Calu3 (cell line): ENCODE results near the gene SOX15. TPM values are rescaled to one million over a fixed set of nuclear protein-coding genes. Genes with fewer than 3 reads are reported as not detected.

Experiments
- Bru-seq: library from RNA; stranded (reverse); fragments of 400-500 nt; gene quantifications from one replicate; lab custom pipeline; 2021; lab: Mats Ljungman, UMichigan
- BruChase-seq, 2 experiments: library from RNA; stranded (reverse); fragments of 400-500 nt; gene quantifications; one replicate each; lab custom pipeline; 2021; lab: Mats Ljungman, UMichigan
- BruUV-seq: library from RNA; stranded (reverse); fragments of 400-500 nt; replicated peaks from 2 replicates; lab custom pipeline; 2021; lab: Mats Ljungman, UMichigan
- CTCF ChIA-PET: fragments of 300-600 bp; sonication (Branson Sonifier 250); formaldehyde crosslinking; loops from one replicate; lab custom pipeline; 2022; ENCODE audit warnings: antibody characterized with exemption; lab: Charles Lee
- DNase-seq: peaks from one replicate; pipeline ENCODE4 v3.0.0; 2022
- H3K27ac Mint-ChIP-seq: one replicate; pipeline ENCODE4 v1.8.0; 2022; ENCODE audit warnings: mixed read lengths; ENCODE audit not compliant: unreplicated experiment
- H3K27me3 Mint-ChIP-seq: one replicate; pipeline ENCODE4 v1.8.0; 2022; ENCODE audit warnings: mixed read lengths; ENCODE audit not compliant: unreplicated experiment
- H3K36me3 Mint-ChIP-seq: one replicate; pipeline ENCODE4 v1.8.0; 2022; ENCODE audit warnings: mild to moderate bottlenecking, moderate library complexity, mixed read lengths; ENCODE audit not compliant: insufficient read depth, unreplicated experiment
- H3K4me1 Mint-ChIP-seq: one replicate; pipeline ENCODE4 v1.8.0; 2022; ENCODE audit warnings: mild to moderate bottlenecking, low read depth, mixed read lengths; ENCODE audit not compliant: unreplicated experiment
- H3K4me3 Mint-ChIP-seq: one replicate; pipeline ENCODE4 v1.8.0; 2022; ENCODE audit warnings: mild to moderate bottlenecking, low read depth, moderate library complexity, mixed read lengths; ENCODE audit not compliant: unreplicated experiment
- H3K9me3 Mint-ChIP-seq: one replicate; pipeline ENCODE4 v1.8.0; 2022; ENCODE audit warnings: low read depth, mixed read lengths; ENCODE audit not compliant: unreplicated experiment
- intact Hi-C: fragments of 100-400 bp; cut with micrococcal nuclease; formaldehyde crosslinking; loops from one replicate; pipeline ENCODE4 v1.10.0; 2022; ENCODE audit not compliant: unreplicated experiment
- long read RNA-seq: library from polyadenylated mRNA; stranded (forward); transcript quantifications from one replicate; pipeline ENCODE4 v2.0.0, GENCODE V29; 2022
- total RNA-seq: library from RNA; stranded (reverse); gene quantifications from 2 replicates; pipeline ENCODE4 v1.2.3, GENCODE V29; 2022
- TF ChIP-seq, protein P1 (sequence below): fragments of 200-600 bp; IDR thresholded peaks from one replicate; pipeline ENCODE4 v1.8.0; 2022; ENCODE audit warnings: antibody characterized with exemption; ENCODE audit not compliant: unreplicated experiment

Gene SOX15
- not detected in 2 replicates for total RNA-seq
- Bru-seq, nascent RNA: percentile 29 among the genes with signal in this experiment
- percentile 24 among the genes with signal in this experiment for BruChase-seq, experiment 1, labeled RNA remaining after a 6-hour chase
- percentile 29 among the genes with signal in this experiment for BruChase-seq, experiment 2, labeled RNA remaining after a 2-hour chase
- long read RNA-seq: 0 reads

DNA sequence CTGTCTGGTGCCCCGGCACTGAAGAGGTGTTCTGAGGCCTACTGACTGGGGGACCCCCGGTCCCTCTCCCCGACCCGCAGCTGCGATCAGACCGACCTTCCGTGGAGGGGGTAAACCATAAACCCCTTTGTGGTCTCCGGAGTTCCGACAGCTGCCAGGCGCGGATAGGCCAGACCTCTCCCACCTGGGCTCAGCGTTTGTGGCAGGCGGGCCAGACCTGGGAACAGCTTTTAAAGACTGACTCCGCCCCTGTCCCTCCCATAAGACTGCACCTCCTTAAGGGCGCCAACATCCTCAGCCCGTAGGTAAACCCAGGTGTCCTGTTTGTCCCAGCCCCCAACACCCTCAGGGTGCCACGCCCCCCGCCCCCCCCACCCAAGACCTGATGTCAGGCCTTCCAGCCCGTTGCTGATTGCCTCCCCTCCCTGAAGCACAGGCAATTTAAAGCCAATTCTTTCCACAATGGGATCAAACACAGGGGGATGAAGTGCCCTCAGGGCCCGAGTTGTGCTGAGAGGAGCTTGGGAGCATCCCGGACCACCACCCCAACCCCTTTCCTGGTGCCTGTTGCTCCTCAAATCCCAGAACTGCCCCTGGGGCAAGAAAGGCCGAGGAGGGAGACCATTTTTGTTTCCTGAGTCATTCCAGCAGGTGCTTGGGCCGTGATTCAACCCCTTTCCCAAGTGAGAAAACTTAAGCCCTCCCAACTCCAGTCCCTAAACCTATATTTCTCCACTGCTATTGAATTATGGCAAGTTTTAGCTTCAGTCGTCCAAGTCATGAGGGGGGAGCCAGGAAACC, at the start of gene SOX15:
TSS of gene SOX15 (minus strand) at position 204 of the 801 bp plus-strand sequence. CDS start 418 bp downstream, outside the sequence.
- TF ChIP-seq, protein P1, sequence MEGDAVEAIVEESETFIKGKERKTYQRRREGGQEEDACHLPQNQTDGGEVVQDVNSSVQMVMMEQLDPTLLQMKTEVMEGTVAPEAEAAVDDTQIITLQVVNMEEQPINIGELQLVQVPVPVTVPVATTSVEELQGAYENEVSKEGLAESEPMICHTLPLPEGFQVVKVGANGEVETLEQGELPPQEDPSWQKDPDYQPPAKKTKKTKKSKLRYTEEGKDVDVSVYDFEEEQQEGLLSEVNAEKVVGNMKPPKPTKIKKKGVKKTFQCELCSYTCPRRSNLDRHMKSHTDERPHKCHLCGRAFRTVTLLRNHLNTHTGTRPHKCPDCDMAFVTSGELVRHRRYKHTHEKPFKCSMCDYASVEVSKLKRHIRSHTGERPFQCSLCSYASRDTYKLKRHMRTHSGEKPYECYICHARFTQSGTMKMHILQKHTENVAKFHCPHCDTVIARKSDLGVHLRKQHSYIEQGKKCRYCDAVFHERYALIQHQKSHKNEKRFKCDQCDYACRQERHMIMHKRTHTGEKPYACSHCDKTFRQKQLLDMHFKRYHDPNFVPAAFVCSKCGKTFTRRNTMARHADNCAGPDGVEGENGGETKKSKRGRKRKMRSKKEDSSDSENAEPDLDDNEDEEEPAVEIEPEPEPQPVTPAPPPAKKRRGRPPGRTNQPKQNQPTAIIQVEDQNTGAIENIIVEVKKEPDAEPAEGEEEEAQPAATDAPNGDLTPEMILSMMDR: no peak
- BruUV-seq: no TSS peak
- CTCF ChIA-PET: no interaction called here
- H3K36me3 Mint-ChIP-seq: peaks cover 47% of the 10 kb centered on the region
- no peaks in the 10 kb centered on the region for H3K9me3 Mint-ChIP-seq
- intact Hi-C loops: no loop called here
- H3K4me1 Mint-ChIP-seq: no peaks in the 10 kb centered on the region
- H3K4me3 Mint-ChIP-seq: no peak within 1 kb of the TSS
- peak within 1 kb of the TSS; percentile 6 for H3K27ac Mint-ChIP-seq
- no peak for DNase-seq
- no peaks in the 10 kb centered on the region for H3K27me3 Mint-ChIP-seq

DNA sequence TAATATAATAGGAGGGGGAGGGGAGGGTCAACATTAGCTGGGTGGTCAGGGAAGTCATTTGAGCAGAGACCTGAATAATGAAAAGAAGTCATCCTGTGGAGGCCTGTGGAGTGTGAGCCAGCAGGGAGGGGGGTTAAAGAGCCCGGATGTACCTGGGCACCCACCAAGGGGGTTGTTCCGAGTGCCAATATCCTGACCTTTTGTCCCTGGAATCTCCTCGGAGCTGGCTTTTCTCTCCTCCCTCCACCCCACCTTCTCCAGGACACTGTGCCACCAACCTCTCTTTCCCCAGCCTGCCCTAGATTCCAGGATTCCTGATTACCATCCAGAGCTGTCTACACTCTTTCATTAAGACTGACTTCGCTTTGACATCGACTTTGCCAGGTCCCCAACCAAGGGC, 46.3 kb upstream of the SOX15 start:
- Mint-ChIP-seq H3K27me3 (peaks cover 24% of the 10 kb centered on the region), H3K27ac (no peak overlapping the region), H3K36me3 (no peaks in the 10 kb centered on the region), H3K4me3 (no peak overlapping the region), H3K9me3 (no peaks in the 10 kb centered on the region), H3K4me1 (no peaks in the 10 kb centered on the region)
- CTCF ChIA-PET: no interaction called here
- no peak for DNase-seq
- TF ChIP-seq, protein P1: no peak
- no TSS peak for BruUV-seq
- intact Hi-C loops: no loop called here

DNA sequence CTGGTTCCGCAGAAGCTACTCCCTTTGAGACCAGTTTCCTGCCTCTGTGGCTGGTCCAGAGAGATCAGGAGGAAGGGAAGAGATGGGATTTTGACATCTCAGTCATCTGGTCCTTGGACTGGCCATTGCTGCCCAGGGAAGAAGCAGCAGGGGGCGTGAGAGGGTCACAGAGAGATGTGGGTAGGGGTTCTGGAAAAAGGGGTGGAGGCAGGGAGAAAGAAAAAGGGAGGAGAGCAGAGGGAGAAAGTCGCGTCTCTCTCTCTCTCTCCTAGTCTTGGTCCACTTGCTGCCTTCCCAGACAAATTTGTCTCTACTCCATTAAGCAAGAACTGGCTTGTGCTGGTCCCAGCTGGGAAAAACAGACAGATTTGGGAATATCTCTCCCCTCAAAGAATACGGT, 44.5 kb upstream of the SOX15 start:
- Mint-ChIP-seq H3K9me3 (no peaks in the 10 kb centered on the region), H3K27me3 (peaks cover 24% of the 10 kb centered on the region), H3K4me1 (no peaks in the 10 kb centered on the region), H3K36me3 (peaks cover 6% of the 10 kb centered on the region), H3K4me3 (no peak overlapping the region), H3K27ac (no peak overlapping the region)
- TF ChIP-seq, protein P1: no peak
- no TSS peak for BruUV-seq
- peak; percentile 24 for DNase-seq
- intact Hi-C loops: loop anchor here (5.0 kb wide), 1 partner anchor 53 kb away; the partner anchor contains the start of genes TP53 and WRAP53
- CTCF ChIA-PET: no interaction called here

DNA sequence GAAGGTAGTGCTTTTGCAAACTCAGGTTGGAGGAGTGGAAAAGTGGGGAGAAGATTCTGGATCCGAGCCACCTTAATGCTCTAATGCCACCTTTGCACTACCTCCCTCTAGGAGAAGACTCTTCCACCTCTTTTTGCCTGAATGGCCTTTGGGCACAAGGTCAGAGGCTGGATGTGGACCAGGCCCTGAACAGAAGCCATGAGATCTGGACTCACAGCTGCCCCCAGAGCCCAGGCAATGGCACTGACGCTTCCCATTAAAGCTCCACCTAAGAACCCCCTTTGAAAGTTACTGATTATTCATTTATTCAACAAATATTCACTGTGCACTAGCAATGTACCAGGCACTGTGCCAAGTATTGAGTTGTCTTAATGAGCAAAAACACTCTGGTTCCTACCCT, 43.2 kb upstream of the SOX15 start:
- CTCF ChIA-PET: interaction anchor here (0.5 to 1.3 kb wide), 5 partner anchors 8 to 168 kb away, joined by 3 to 4 read pairs (median 3); no protein-coding TSS in a partner anchor
- no TSS peak for BruUV-seq
- no peak overlapping the region for H3K4me3 Mint-ChIP-seq
- H3K9me3 Mint-ChIP-seq: no peaks in the 10 kb centered on the region
- H3K36me3 Mint-ChIP-seq: peaks cover 6% of the 10 kb centered on the region
- H3K27me3 Mint-ChIP-seq: peaks cover 24% of the 10 kb centered on the region
- TF ChIP-seq, protein P1: no peak
- no peak overlapping the region for H3K27ac Mint-ChIP-seq
- DNase-seq: no peak
- no peaks in the 10 kb centered on the region for H3K4me1 Mint-ChIP-seq
- intact Hi-C loops: loop anchor here (5.0 kb wide), 1 partner anchor 54 kb away; the partner anchor contains the start of genes TP53 and WRAP53
